ENCODE results near the gene SVBP.

The SVBP gene

GRCh38 chr1:42820813-42821212, 3.6 kb upstream of the SVBP start:
- ATAC-seq, result no peak
- TF ChIP-seq ZC3H10 (CRISPR knock-in tag; IDR thresholded peaks at IDR 0.05), result no peak
- no peak for TF ChIP-seq CSRNP3 (CRISPR knock-in tag; IDR thresholded peaks at IDR 0.05)
- no peak for TF ChIP-seq PATZ1 (CRISPR knock-in tag; IDR thresholded peaks at IDR 0.05; ENCODE audit: borderline replicate concordance)
- TF ChIP-seq ZFP30 (CRISPR knock-in tag; IDR thresholded peaks at IDR 0.05), result no peak
- no peak for TF ChIP-seq ZNF8 (CRISPR knock-in tag; IDR thresholded peaks at IDR 0.05)
- TF ChIP-seq GLIS3 (CRISPR knock-in tag; IDR thresholded peaks at IDR 0.05), result no peak
- no peak for TF ChIP-seq ZNF70 (CRISPR knock-in tag; IDR thresholded peaks at IDR 0.05)

GRCh38 chr1:42817976-42818375, 779 bp upstream of the SVBP start:
- TF ChIP-seq ZC3H10 (CRISPR knock-in tag; IDR thresholded peaks at IDR 0.05) (no peak), POU6F1 (CRISPR knock-in tag; IDR thresholded peaks at IDR 0.05; ENCODE audit: borderline replicate concordance, low read depth) (no peak), BACH2 (CRISPR knock-in tag; IDR thresholded peaks at IDR 0.05; ENCODE audit: borderline replicate concordance) (no peak), ARNTL (CRISPR knock-in tag; IDR thresholded peaks at IDR 0.05; ENCODE audit: borderline replicate concordance, low read depth) (no peak), PATZ1 (CRISPR knock-in tag; IDR thresholded peaks at IDR 0.05; ENCODE audit: borderline replicate concordance) (no peak), ZNF565 (CRISPR knock-in tag; conservative IDR thresholded peaks at IDR 0.05; ENCODE audit: low read depth) (no peak), CSDC2 (CRISPR knock-in tag; IDR thresholded peaks at IDR 0.05) (no peak), ESRRG (CRISPR knock-in tag; IDR thresholded peaks at IDR 0.05) (no peak), ZNF70 (CRISPR knock-in tag; IDR thresholded peaks at IDR 0.05) (no peak), RARB (CRISPR knock-in tag; IDR thresholded peaks at IDR 0.05) (no peak), PPARA (CRISPR knock-in tag; IDR thresholded peaks at IDR 0.05; ENCODE audit: borderline replicate concordance) (no peak), ZFP30 (CRISPR knock-in tag; IDR thresholded peaks at IDR 0.05) (no peak), GLIS3 (CRISPR knock-in tag; IDR thresholded peaks at IDR 0.05) (no peak), SNAI2 (CRISPR knock-in tag; IDR thresholded peaks at IDR 0.05) (no peak), ZNF8 (CRISPR knock-in tag; IDR thresholded peaks at IDR 0.05) (no peak), TOX (CRISPR knock-in tag; IDR thresholded peaks at IDR 0.05; ENCODE audit: borderline replicate concordance) (no peak)
- no peak for ATAC-seq

GRCh38 chr1:42817440-42817767, 207 bp upstream of the SVBP start:
- ATAC-seq, result peak; percentile 82; the same call in 2 of the 3 replicates
- no peak for TF ChIP-seq ZNF565 (CRISPR knock-in tag; conservative IDR thresholded peaks at IDR 0.05; ENCODE audit: low read depth)
- no peak for TF ChIP-seq CSDC2 (CRISPR knock-in tag; IDR thresholded peaks at IDR 0.05)
- TF ChIP-seq TOX (CRISPR knock-in tag; IDR thresholded peaks at IDR 0.05; ENCODE audit: borderline replicate concordance), result no peak
- no peak for TF ChIP-seq ARNTL (CRISPR knock-in tag; IDR thresholded peaks at IDR 0.05; ENCODE audit: borderline replicate concordance, low read depth)
- TF ChIP-seq OSR1 (CRISPR knock-in tag; IDR thresholded peaks at IDR 0.05), result no peak
- TF ChIP-seq RARB (CRISPR knock-in tag; IDR thresholded peaks at IDR 0.05), result no peak
- no peak for TF ChIP-seq CSRNP3 (CRISPR knock-in tag; IDR thresholded peaks at IDR 0.05)
- TF ChIP-seq ZFP3 (CRISPR knock-in tag; IDR thresholded peaks at IDR 0.05), result no peak
- no peak for TF ChIP-seq ZNF8 (CRISPR knock-in tag; IDR thresholded peaks at IDR 0.05)
- TF ChIP-seq, protein P1, sequence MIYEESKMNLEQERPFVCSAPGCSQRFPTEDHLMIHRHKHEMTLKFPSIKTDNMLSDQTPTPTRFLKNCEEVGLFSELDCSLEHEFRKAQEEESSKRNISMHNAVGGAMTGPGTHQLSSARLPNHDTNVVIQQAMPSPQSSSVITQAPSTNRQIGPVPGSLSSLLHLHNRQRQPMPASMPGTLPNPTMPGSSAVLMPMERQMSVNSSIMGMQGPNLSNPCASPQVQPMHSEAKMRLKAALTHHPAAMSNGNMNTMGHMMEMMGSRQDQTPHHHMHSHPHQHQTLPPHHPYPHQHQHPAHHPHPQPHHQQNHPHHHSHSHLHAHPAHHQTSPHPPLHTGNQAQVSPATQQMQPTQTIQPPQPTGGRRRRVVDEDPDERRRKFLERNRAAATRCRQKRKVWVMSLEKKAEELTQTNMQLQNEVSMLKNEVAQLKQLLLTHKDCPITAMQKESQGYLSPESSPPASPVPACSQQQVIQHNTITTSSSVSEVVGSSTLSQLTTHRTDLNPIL (CRISPR knock-in tag; IDR thresholded peaks at IDR 0.05; ENCODE audit: low read depth), result no peak
- TF ChIP-seq TCF4 (CRISPR knock-in tag; IDR thresholded peaks at IDR 0.05; ENCODE audit: borderline replicate concordance), result no peak
- TF ChIP-seq ZC3H10 (CRISPR knock-in tag; IDR thresholded peaks at IDR 0.05), result no peak
- no peak for TF ChIP-seq BACH2 (CRISPR knock-in tag; IDR thresholded peaks at IDR 0.05; ENCODE audit: borderline replicate concordance)
- no peak for TF ChIP-seq GLIS3 (CRISPR knock-in tag; IDR thresholded peaks at IDR 0.05)
- no peak for TF ChIP-seq SNAI2 (CRISPR knock-in tag; IDR thresholded peaks at IDR 0.05)
- TF ChIP-seq ZFP30 (CRISPR knock-in tag; IDR thresholded peaks at IDR 0.05), result no peak
- no peak for TF ChIP-seq PATZ1 (CRISPR knock-in tag; IDR thresholded peaks at IDR 0.05; ENCODE audit: borderline replicate concordance)
- no peak for TF ChIP-seq POU6F1 (CRISPR knock-in tag; IDR thresholded peaks at IDR 0.05; ENCODE audit: borderline replicate concordance, low read depth)
- no peak for TF ChIP-seq ISL1 (CRISPR knock-in tag; IDR thresholded peaks at IDR 0.05)
- TF ChIP-seq PPARA (CRISPR knock-in tag; IDR thresholded peaks at IDR 0.05; ENCODE audit: borderline replicate concordance), result no peak
